Glutamatergic neuron (in vitro differentiated cells): ENCODE measurements around the gene ARHGEF26. TPM values are rescaled to one million over a fixed set of nuclear protein-coding genes. Genes with fewer than 3 reads are reported as not detected.

ENCODE experiments used
- DNase-seq: peaks from one replicate; pipeline ENCODE4 v3.0.0; 2022
- H3K27ac Mint-ChIP-seq: one replicate; pipeline ENCODE4 v1.8.0; 2020; ENCODE audit warnings: mild to moderate bottlenecking, mixed read lengths, inconsistent platforms; ENCODE audit not compliant: unreplicated experiment
- H3K27me3 Mint-ChIP-seq: one replicate; pipeline ENCODE4 v1.8.0; 2020; ENCODE audit warnings: mild to moderate bottlenecking, moderate library complexity, mixed read lengths, inconsistent platforms; ENCODE audit not compliant: unreplicated experiment
- H3K36me3 Mint-ChIP-seq: one replicate; pipeline ENCODE4 v1.8.0; 2020; ENCODE audit warnings: mild to moderate bottlenecking, mixed read lengths, inconsistent platforms; ENCODE audit not compliant: unreplicated experiment
- H3K4me1 Mint-ChIP-seq: one replicate; pipeline ENCODE4 v1.8.0; 2020; ENCODE audit warnings: mild to moderate bottlenecking, low read depth, mixed read lengths, inconsistent platforms; ENCODE audit not compliant: unreplicated experiment
- H3K4me3 Mint-ChIP-seq: one replicate; pipeline ENCODE4 v1.8.0; 2020; ENCODE audit warnings: mild to moderate bottlenecking, mixed read lengths, inconsistent platforms; ENCODE audit not compliant: unreplicated experiment
- H3K9me3 Mint-ChIP-seq: one replicate; pipeline ENCODE4 v1.8.0; 2020; ENCODE audit warnings: mild to moderate bottlenecking, moderate library complexity, mixed read lengths, inconsistent platforms; ENCODE audit not compliant: unreplicated experiment
- CTCF ChIP-seq: fragments of 200-600 bp; sonication (generic); IDR thresholded peaks from one replicate; pipeline ENCODE4 v1.5.0; 2021; ENCODE audit not compliant: partially characterized antibody, unreplicated experiment
- total RNA-seq: library from RNA; stranded (reverse); fragmentation: NEBNext Ultra II Directional; extraction: Animal tissue kit (Norgen Biotek cat#: 25700); gene quantifications from one replicate; pipeline ENCODE4 v1.2.1, GENCODE V29; 2021; ENCODE audit not compliant: unreplicated experiment

The ARHGEF26 gene
- total RNA-seq, 1 donor from 2014 or later = 4.4 TPM

GRCh38 chr3:154125378-154126030, 4.3 kb downstream of the ARHGEF26 start:
- no peak overlapping the region for H3K27ac Mint-ChIP-seq
- H3K27me3 Mint-ChIP-seq = peaks cover 6% of the 10 kb centered on the region
- no peak for DNase-seq
- peaks cover 5% of the 10 kb centered on the region for H3K4me1 Mint-ChIP-seq
- no peak overlapping the region for H3K4me3 Mint-ChIP-seq
- no peak for TF ChIP-seq CTCF
- H3K9me3 Mint-ChIP-seq = no peaks in the 10 kb centered on the region
- no peaks in the 10 kb centered on the region for H3K36me3 Mint-ChIP-seq

GRCh38 chr3:154126651-154127050, 5.5 kb downstream of the ARHGEF26 start:
- no peak overlapping the region for H3K27ac Mint-ChIP-seq
- no peaks in the 10 kb centered on the region for H3K9me3 Mint-ChIP-seq
- H3K4me3 Mint-ChIP-seq = no peak overlapping the region
- H3K27me3 Mint-ChIP-seq = peaks cover 4% of the 10 kb centered on the region
- H3K4me1 Mint-ChIP-seq = peaks cover 6% of the 10 kb centered on the region
- no peak for TF ChIP-seq CTCF
- no peaks in the 10 kb centered on the region for H3K36me3 Mint-ChIP-seq
- no peak for DNase-seq

GRCh38 chr3:154129625-154130024, 8.4 kb downstream of the ARHGEF26 start:
- DNase-seq = no peak
- no peaks in the 10 kb centered on the region for H3K27me3 Mint-ChIP-seq
- peaks cover 20% of the 10 kb centered on the region for H3K4me1 Mint-ChIP-seq
- no peaks in the 10 kb centered on the region for H3K36me3 Mint-ChIP-seq
- no peak overlapping the region for H3K4me3 Mint-ChIP-seq
- TF ChIP-seq CTCF = no peak
- H3K27ac Mint-ChIP-seq = no peak overlapping the region
- H3K9me3 Mint-ChIP-seq = peaks cover 5% of the 10 kb centered on the region

- H3K36me3 Mint-ChIP-seq = peaks cover 5% of the 10 kb centered on the region
- H3K4me1 Mint-ChIP-seq = peaks cover 24% of the 10 kb centered on the region
- H3K27ac Mint-ChIP-seq = peak overlapping the region; percentile 30
These were observed 9.3 kb downstream of the ARHGEF26 start for GRCh38 chr3:154130540-154130939.

More at GRCh38 chr3:154130540-154130939, 9.3 kb downstream of the ARHGEF26 start:
- H3K27me3 Mint-ChIP-seq = no peaks in the 10 kb centered on the region
- no peak for TF ChIP-seq CTCF
- H3K9me3 Mint-ChIP-seq = peaks cover 5% of the 10 kb centered on the region
- DNase-seq = no peak
- H3K4me3 Mint-ChIP-seq = no peak overlapping the region
